T-cell (primary cell): ENCODE data around the gene HUS1B. TPM values are rescaled to one million over a fixed set of nuclear protein-coding genes. Genes with fewer than 3 reads are reported as not detected.

ENCODE experiments used
- ATAC-seq, 4 experiments: fragments of 200-7000 bp in 3 of 4; fragments of 150-1000 bp in 1 of 4; cut with Tn5 transposase; replicated peaks in 1 of 4; 1 replicate in 3 of 4; 2 replicates in 1 of 4; pipeline ENCODE4 v1.10.0; 2021; ENCODE audit warnings: moderate library complexity in 3 of 4, mild to moderate bottlenecking in 2 of 4, moderate number of reproducible peaks in 1 of 4
- CTCF ChIA-PET, 2 donors: fragments of 300-600 bp; sonication (Branson Sonifier 250); formaldehyde crosslinking; loops; one replicate each; lab custom pipeline; 2022; ENCODE audit warnings: antibody characterized with exemption in 2 of 2; lab: Charles Lee
- POLR2A ChIA-PET, 2 donors: fragments of 300-600 bp; sonication (Branson Sonifier 250); formaldehyde crosslinking; loops; one replicate each; lab custom pipeline; 2022; ENCODE audit warnings: antibody characterized with exemption in 2 of 2; lab: Charles Lee
- DNase-seq, 35 experiments: peaks; one replicate each; pipeline versions ENCODE4 v3.0.0 to v3.0.0-alpha.2; 2013 to 2023
- H3K27ac ChIP-seq: one replicate; pipeline ENCODE4 v1.5.1; 2013; ENCODE audit warnings: low read length
- H3K27me3 ChIP-seq, 2 experiments: replicated peaks in 1 of 2; 1 replicate in 1 of 2; 2 replicates in 1 of 2; pipeline versions ENCODE4 v1.6.1 to v1.7.0; 2013; ENCODE audit warnings: low read length in 1 of 2, mixed read lengths in 1 of 2; ENCODE audit not compliant: control insufficient read depth in 2 of 2, insufficient read depth in 2 of 2; ENCODE audit errors: extremely low read depth in 1 of 2
- H3K36me3 ChIP-seq, 2 donors: 1 replicate in 1 of 2; 2 replicates in 1 of 2; pipeline versions ENCODE4 v1.6.1 to v1.7.0; 2013; ENCODE audit warnings: low read length in 1 of 2; ENCODE audit not compliant: control insufficient read depth in 2 of 2, insufficient read depth in 1 of 2; ENCODE audit errors: extremely low read depth in 1 of 2
- H3K4me1 ChIP-seq, 2 experiments: 1 replicate in 1 of 2; 2 replicates in 1 of 2; pipeline versions ENCODE4 v1.6.1 to v1.7.0; 2013; ENCODE audit warnings: low read length in 2 of 2, mixed read lengths in 1 of 2; ENCODE audit not compliant: insufficient read depth in 2 of 2, control insufficient read depth in 1 of 2; ENCODE audit errors: extremely low read depth in 1 of 2
- H3K4me3 ChIP-seq, 2 donors: 1 replicate in 1 of 2; 2 replicates in 1 of 2; pipeline versions ENCODE4 v1.5.1 to v1.7.0; 2013; ENCODE audit warnings: mild to moderate bottlenecking in 2 of 2, low read length in 1 of 2, moderate library complexity in 1 of 2; ENCODE audit not compliant: control insufficient read depth in 1 of 2; ENCODE audit errors: extremely low read depth in 1 of 2
- H3K9me3 ChIP-seq: 2 replicates; pipeline ENCODE4 v1.7.0; 2013
- H3K27ac Mint-ChIP-seq, 2 donors: one replicate each; pipeline ENCODE4 v1.8.0; 2020 to 2021; ENCODE audit warnings: mild to moderate bottlenecking in 2 of 2, mixed read lengths in 2 of 2
- H3K27me3 Mint-ChIP-seq, 2 donors: one replicate each; pipeline ENCODE4 v1.8.0; 2021 to 2022; ENCODE audit warnings: mixed read lengths in 2 of 2
- H3K36me3 Mint-ChIP-seq: one replicate; pipeline ENCODE4 v1.8.0; 2021; ENCODE audit warnings: mixed read lengths
- H3K4me1 Mint-ChIP-seq, 3 donors: one replicate each; pipeline ENCODE4 v1.8.0; 2020 to 2022; ENCODE audit warnings: mixed read lengths in 3 of 3, mild to moderate bottlenecking in 1 of 3
- H3K4me3 Mint-ChIP-seq, 3 donors: one replicate each; pipeline ENCODE4 v1.8.0; 2020 to 2022; ENCODE audit warnings: mild to moderate bottlenecking in 3 of 3, mixed read lengths in 3 of 3, moderate library complexity in 3 of 3
- H3K9me3 Mint-ChIP-seq, 3 donors: one replicate each; pipeline ENCODE4 v1.8.0; 2020 to 2022; ENCODE audit warnings: mixed read lengths in 3 of 3
- WGBS: methylation state at CpG from one replicate; pipeline ENCODE4 v1.1.5; 2013; ENCODE audit warnings: missing lambda C conversion rate; ENCODE audit not compliant: insufficient coverage; 5-methylcytosine and 5-hydroxymethylcytosine counted together
- total RNA-seq, 35 experiments: library from RNA in 6 of 35; stranded (reverse) in 6 of 35; fragments of 120-200 nt in 1 of 35; gene quantifications; one replicate each; pipeline versions ENCODE4 v1.2.1 to v1.2.4 and lab custom pipeline; 2013 to 2026

HUS1B gene
- total RNA-seq, 5 donors from 2014 or later (not counting 1 experiment from before 2014, with no cell fraction given): 1.7 to 3.8 (median 2.5) TPM

DNA sequence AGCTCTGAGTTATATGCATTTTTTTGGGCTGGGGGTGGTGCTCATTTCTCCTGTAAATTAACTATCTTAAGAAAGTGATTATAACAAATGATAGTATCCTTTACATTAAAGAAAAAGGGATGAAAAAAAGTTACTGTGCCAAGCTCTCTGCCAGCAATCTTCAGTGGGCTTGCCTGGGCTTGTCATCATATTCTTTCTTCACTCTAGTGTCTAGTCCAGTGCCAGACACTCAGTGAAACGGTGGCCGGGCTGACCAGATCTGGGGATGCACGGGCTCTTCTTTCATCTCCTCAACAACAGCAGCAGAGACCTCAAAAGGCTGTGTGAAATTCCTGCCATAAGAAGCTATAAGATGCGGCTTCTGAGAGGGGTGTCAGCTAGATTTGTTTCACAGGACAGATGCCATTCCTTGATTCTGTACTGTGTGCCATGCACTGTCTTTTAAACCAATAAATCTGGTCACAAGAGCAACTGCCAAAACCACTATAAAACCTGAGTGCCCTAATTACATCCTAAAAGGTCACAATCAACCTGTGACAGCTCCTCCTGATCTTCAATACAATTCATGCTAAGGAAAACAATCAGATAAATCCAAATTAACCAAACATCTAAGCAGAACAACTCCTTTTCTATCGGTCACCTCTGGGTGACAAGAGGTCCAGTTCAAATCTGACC is 23.9 kb upstream of the HUS1B start:
- Mint-ChIP-seq H3K4me1 (peaks cover 40 to 63% (median 55%) of the 10 kb centered on the region in 3 donors), H3K4me3 (no peak overlapping the region), H3K36me3 (peaks cover 14% of the 10 kb centered on the region), H3K9me3 (no peaks in the 10 kb centered on the region), H3K27me3 (no peaks in the 10 kb centered on the region), H3K27ac (no peak overlapping the region)
- H3K27me3 ChIP-seq: no peaks in the 10 kb centered on the region
- no peak overlapping the region for H3K27ac ChIP-seq
- peaks cover 0 to 3% of the 10 kb centered on the region in 2 donors for H3K36me3 ChIP-seq
- no peaks in the 10 kb centered on the region for H3K9me3 ChIP-seq
- WGBS: 94% methylated on average over 3 of the region's 5 CpGs
- no peak for ATAC-seq
- no peak for DNase-seq
- CTCF ChIA-PET: interaction anchor here in 1 of 2 donors (0.5 kb wide), 1 partner anchor 513 kb away, joined by 4 read pairs; no protein-coding TSS in a partner anchor
- POLR2A ChIA-PET: no interaction called here
- peaks cover 13 to 15% of the 10 kb centered on the region in 2 experiments for H3K4me1 ChIP-seq
- no peak overlapping the region for H3K4me3 ChIP-seq

DNA sequence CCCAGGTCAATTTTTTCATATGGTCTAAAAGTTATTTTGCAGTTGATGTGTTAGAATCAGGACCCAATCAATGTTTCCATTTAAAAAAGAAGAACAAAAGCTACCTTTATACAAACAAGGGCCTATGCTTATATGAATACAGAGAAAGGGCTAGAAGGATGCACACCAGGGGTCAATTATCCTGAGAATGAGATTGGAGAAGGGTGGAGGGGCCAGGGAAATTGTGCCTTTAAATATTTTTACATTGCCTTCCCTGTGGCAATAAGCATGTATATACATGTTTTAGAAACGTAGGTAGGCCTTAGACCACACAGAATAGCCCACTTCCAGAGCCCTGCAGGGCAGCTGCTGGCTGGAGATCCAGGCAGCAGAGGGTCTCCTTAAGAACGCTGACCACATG is 23.4 kb upstream of the HUS1B start:
- H3K36me3 Mint-ChIP-seq: peaks cover 13% of the 10 kb centered on the region
- peaks cover 40 to 59% (median 50%) of the 10 kb centered on the region in 3 donors for H3K4me1 Mint-ChIP-seq
- WGBS: no CpG with 5 or more reads among the region's 2 CpGs

DNA sequence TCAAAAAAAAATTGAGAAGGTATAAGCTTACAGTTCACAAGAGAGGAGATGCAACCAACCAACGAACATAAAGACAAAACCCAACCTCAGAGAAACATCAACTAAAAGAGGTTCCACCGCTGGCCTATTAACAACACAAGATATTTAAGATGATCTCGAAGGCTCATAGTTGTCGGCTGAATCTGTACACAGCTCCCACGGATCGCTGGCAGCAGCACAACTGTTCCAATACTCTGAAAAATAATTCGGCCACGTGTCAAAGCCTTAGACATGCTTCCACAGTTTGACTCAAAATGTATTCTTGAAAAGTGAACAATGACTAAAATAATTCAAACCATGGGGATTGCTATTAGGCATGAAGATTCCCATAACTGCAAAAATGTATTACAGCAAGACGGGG is 22.4 kb upstream of the HUS1B start:
- no peak for ATAC-seq
- no peak overlapping the region for H3K4me3 Mint-ChIP-seq
- WGBS: 98% methylated on average over 3 of the region's 9 CpGs

More for the DNA sequence above, 23.4 kb upstream of the HUS1B start:
- H3K9me3 Mint-ChIP-seq: no peaks in the 10 kb centered on the region
- no peaks in the 10 kb centered on the region for H3K27me3 Mint-ChIP-seq
- no peak overlapping the region for H3K4me3 Mint-ChIP-seq
- no peak overlapping the region for H3K27ac Mint-ChIP-seq
- Histone ChIP-seq H3K27ac (no peak overlapping the region), H3K4me3 (no peak overlapping the region), H3K4me1 (peaks cover 10 to 13% of the 10 kb centered on the region in 2 experiments), H3K36me3 (peaks cover 0 to 2% of the 10 kb centered on the region in 2 donors), H3K9me3 (no peaks in the 10 kb centered on the region), H3K27me3 (no peaks in the 10 kb centered on the region)
- ATAC-seq: no peak
- ChIA-PET POLR2A (no interaction called here), CTCF (no interaction called here)
- no peak for DNase-seq

DNA sequence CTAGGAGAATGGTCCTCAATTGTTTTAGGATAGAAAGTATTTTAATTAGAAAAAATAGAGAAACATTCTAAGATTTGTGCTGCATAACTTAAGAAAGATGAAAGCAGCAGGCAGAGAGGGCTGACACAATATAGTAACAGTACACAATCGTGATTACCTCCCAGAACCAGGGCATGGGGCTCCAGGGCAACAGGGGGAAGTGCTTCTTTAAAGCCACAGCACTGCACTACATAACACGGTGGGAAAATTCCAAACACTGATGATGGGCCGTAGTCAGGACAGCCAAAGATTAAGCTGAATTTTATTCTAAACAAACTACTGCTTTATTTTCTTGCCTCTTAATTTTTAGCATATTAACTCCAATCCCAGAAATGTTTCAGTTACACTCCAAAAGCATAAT is 21.6 kb upstream of the HUS1B start:
- POLR2A ChIA-PET: no interaction called here
- H3K27ac ChIP-seq: no peak overlapping the region
- no peaks in the 10 kb centered on the region for H3K9me3 Mint-ChIP-seq
- H3K27me3 Mint-ChIP-seq: no peaks in the 10 kb centered on the region
- CTCF ChIA-PET: no interaction called here
- H3K9me3 ChIP-seq: no peaks in the 10 kb centered on the region
- DNase-seq: no peak
- 100% methylated on average over 2 of the region's 3 CpGs for WGBS
- peaks cover 43 to 56% (median 47%) of the 10 kb centered on the region in 3 donors for H3K4me1 Mint-ChIP-seq
- H3K36me3 Mint-ChIP-seq: peaks cover 21% of the 10 kb centered on the region
- H3K27ac Mint-ChIP-seq: no peak overlapping the region
- peaks cover 2 to 4% of the 10 kb centered on the region in 2 experiments for H3K4me1 ChIP-seq
- H3K27me3 ChIP-seq: no peaks in the 10 kb centered on the region
- H3K4me3 ChIP-seq: no peak overlapping the region
- no peaks in the 10 kb centered on the region for H3K36me3 ChIP-seq
- H3K4me3 Mint-ChIP-seq: no peak overlapping the region
- no peak for ATAC-seq

More for the DNA sequence above, 22.4 kb upstream of the HUS1B start:
- Mint-ChIP-seq H3K4me1 (peaks cover 50 to 62% (median 54%) of the 10 kb centered on the region in 3 donors), H3K36me3 (peaks cover 21% of the 10 kb centered on the region), H3K27me3 (no peaks in the 10 kb centered on the region), H3K27ac (no peak overlapping the region), H3K9me3 (no peaks in the 10 kb centered on the region)
- Histone ChIP-seq H3K27me3 (no peaks in the 10 kb centered on the region), H3K4me3 (no peak overlapping the region), H3K27ac (no peak overlapping the region), H3K4me1 (peaks cover 8 to 9% of the 10 kb centered on the region in 2 experiments), H3K9me3 (no peaks in the 10 kb centered on the region), H3K36me3 (no peaks in the 10 kb centered on the region)
- no peak for DNase-seq
- CTCF ChIA-PET: interaction anchor here in 1 of 2 donors (0.5 kb wide), 1 partner anchor 326 kb away, joined by 3 read pairs; no protein-coding TSS in a partner anchor
- POLR2A ChIA-PET: interaction anchor here in 1 of 2 donors (1.3 kb wide), 1 partner anchor 18 kb away, joined by 3 read pairs; no protein-coding TSS in a partner anchor

DNA sequence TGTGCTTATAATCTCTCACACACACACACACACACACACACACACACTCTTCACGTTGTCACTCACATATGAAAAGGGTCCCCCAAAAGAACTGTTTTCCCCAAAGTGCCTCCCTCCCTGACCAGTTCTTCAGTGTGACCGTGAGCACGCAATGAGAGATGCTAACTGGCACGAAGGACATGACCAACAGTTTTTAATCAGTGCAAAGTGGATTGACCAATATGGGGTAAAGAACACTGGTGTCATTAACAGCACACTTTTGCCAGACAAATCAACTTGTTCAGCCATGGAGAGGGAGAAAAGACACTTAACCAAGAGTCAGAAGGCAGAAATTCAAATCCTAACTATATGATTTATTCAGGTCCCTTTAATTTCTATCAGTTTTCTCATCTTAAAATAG is 21.0 kb upstream of the HUS1B start:
- Histone ChIP-seq H3K9me3 (no peaks in the 10 kb centered on the region), H3K27me3 (no peaks in the 10 kb centered on the region), H3K27ac (no peak overlapping the region), H3K4me3 (no peak overlapping the region), H3K36me3 (no peaks in the 10 kb centered on the region), H3K4me1 (peaks cover 0 to 4% of the 10 kb centered on the region in 2 experiments)
- Mint-ChIP-seq H3K4me1 (peaks cover 37 to 50% (median 42%) of the 10 kb centered on the region in 3 donors), H3K9me3 (no peaks in the 10 kb centered on the region), H3K27me3 (no peaks in the 10 kb centered on the region), H3K27ac (no peak overlapping the region), H3K4me3 (no peak overlapping the region), H3K36me3 (peaks cover 21% of the 10 kb centered on the region)
- WGBS: no CpG with 5 or more reads among the region's 4 CpGs
- CTCF ChIA-PET: no interaction called here
- DNase-seq (no peak), ATAC-seq (no peak)
- POLR2A ChIA-PET: no interaction called here

DNA sequence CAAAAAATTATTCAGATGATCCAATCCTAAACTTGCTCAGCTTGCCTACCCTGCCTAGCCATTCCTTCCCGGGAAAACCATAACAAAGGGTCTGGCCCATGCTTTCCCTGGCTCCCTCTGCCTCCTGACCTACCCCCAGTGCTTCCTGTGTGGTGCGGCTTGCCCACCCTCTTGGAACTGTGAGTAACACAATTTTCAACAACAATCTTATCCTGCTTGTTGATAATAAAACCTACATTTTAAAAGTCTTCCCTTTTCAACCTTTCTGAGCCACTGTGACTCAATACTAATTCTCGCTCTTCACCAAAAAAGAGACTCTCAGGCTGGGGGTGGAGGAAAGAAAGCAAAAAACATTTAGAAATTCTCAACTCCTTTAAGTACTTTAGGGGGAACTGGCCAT is 18.1 kb upstream of the HUS1B start:
- Mint-ChIP-seq H3K36me3 (peaks cover 26% of the 10 kb centered on the region), H3K4me1 (peaks cover 20 to 35% (median 29%) of the 10 kb centered on the region in 3 donors), H3K27me3 (no peaks in the 10 kb centered on the region), H3K9me3 (peaks cover 0 to 7% (median 0%) of the 10 kb centered on the region in 3 donors), H3K4me3 (no peak overlapping the region), H3K27ac (no peak overlapping the region)
- POLR2A ChIA-PET: no interaction called here
- Histone ChIP-seq H3K27me3 (no peaks in the 10 kb centered on the region), H3K9me3 (no peaks in the 10 kb centered on the region), H3K36me3 (no peaks in the 10 kb centered on the region), H3K27ac (no peak overlapping the region), H3K4me3 (no peak overlapping the region), H3K4me1 (peaks cover 0 to 4% of the 10 kb centered on the region in 2 experiments)
- ATAC-seq (no peak), DNase-seq (no peak)
- 66% methylated on average over 2 of the region's 3 CpGs for WGBS
- CTCF ChIA-PET: no interaction called here
